Measurements from ENCODE around the gene ZNRF1.

GRCh38 chr16:75053791-75054555 lies 55.1 kb downstream of the ZNRF1 start:
- TF ChIP-seq CTCF (IDR thresholded peaks at IDR 0.05) (no peak), POLR2A (IDR thresholded peaks at IDR 0.05) (no peak)

Measured in testis (tissue), 2 donors.